SIG-M5 treated with dmso at 0.1 percent for 504 hours (cell line): ENCODE measurements around the gene CD79B.

ENCODE experiments used
- DNase-seq: peaks from one replicate; lab custom pipeline; 2025; ENCODE audit not compliant: unreplicated experiment; lab: John Stamatoyannopoulos, UW

The CD79B gene

GRCh38 chr17:63931981-63932561 lies at the start of gene CD79B:
TSS of gene CD79B (minus strand) at chr17:63932331. CDS start at chr17:63932261, 70 bp downstream.
- DNase-seq, result no peak

DNA sequence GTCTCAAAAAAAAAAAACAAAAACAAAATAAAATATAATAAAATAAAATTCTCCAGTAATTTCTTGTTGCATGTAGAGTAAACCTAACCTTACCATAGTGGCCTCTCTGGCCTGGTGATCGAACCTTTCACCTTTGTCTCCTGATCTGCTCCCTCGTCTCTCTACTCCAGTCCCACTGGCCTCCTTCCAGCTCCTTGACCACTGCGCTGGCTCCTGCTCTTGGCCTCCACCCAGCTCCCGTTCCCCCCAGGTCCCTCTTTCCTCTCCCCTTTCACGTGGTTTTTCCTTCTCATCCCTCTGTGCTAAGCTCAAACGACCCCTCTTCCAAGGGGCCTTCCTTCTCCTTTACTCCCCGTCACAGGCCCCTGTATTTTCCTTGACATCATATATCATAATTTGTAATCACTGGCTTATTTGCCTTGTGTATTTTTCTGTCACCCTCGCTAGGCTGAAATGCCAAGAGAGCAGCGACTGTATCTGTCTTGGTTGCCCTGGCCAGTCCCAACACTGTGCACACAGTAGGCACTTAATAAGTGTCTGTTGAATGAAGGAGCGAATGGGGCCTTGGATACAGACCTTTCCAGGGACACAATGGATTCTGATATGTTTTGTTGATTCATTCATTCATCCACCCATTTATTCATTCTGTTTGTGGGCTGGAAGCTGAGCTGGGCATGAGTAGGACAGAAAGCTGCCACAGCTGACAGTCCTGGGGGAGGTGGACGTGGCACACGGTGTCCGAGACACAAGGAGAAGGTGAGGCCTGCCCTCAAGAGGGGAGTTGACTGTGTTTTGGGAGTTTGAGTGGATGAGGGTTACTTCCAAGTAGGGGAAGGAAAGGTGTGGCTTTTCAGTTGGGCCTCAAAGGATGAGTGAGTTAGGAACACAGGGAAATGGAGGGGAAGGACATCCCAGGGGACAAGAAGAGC lies 46.4 kb upstream of the CD79B start:
- DNase-seq, result no peak

DNA sequence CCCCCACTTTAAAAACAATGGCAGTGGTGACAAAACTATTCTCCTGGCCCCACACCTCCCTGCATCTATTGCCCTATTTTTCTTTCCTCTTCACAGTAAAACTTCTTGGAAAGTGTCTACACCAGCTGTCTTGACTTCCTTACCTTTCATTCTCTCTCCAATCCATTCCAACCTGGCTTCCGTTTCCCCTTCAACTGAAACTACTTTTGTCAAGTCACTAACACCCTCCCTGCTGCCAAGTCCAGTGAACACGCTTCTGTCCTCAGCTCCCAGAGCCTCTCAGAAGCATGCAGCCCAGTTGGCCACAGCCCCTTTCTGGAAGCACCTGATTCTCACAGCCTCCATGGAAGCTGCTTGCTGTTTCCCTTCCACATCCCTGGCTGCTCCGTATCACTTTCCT lies 44.6 kb upstream of the CD79B start:
- no peak for DNase-seq

DNA sequence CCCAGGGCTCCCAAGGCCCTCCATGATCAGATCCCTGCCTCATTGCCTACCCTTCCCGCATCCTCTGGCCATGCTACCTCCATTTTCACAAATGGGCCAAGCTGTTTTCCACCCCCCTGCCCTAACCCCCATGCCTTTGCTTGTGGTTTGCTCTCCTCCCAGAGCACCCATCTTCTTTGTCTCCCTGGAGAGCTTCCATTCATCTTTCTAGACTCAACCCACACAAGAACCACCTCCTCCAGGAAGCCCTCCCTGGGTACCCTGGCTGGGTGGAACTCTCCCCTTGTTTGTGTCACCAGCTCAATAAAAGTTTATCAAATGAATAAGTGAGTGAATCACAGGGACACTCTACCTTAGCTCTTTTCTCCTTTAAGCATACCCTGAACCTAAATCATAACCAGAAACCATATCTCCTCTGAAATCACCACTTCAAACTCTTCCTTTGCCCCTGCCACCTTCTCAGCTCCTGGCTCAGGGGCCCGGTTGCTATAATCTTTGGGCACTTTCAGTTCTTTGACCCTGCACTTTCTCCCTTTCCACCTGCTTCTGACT lies 43.5 kb upstream of the CD79B start:
- no peak for DNase-seq

DNA sequence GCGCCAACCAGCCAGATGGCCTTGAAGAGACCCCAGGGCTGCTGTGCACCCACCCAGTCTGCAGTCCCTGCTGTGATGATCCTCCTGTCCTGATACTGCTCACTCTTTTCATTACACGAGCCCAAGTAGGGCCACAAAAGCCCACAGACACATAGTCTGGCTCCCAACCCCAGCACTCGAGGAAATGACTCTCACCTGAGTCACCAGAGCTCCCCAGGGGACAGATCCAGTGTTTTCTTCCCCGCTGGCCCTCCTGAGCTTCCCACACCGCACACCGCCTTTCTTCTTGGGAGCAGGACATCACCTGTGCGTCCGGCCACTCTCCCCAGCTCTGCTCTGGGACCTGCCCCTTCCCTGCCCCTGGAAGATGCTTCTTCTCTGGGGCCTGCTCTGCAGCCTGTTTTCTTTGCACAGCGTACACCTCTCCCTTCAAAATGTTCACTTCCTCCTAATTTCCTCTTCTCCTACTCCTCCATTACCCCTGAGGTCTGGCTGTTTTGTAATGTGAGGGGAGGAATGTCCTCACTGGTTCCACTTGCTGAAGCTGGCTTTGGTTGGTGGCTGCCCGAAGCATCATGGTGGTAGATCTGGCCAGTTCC lies 42.6 kb upstream of the CD79B start:
- DNase-seq, result no peak

- peak; percentile 11 for DNase-seq
These were observed 41.9 kb upstream of the CD79B start for GRCh38 chr17:63973930-63974593.

DNA sequence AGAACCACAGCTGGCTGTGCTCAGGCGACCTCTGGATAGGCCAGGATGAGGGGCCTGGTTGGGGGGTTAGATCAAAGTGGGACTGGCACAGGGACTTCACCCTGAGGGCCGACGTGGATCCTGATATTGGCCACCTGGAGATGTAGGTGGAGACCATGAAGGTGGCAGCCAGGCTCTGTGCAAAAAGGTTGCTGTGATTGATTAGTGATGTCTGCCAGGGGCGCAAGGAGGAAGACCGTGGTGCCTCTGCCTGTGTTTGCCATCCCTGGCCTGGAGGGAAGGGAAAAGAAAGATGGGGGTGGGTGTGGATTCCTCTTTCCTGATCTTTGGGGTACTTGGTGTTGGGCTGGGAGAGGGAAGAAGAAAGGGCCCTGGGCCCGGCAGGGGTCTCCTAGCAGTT lies 41.1 kb upstream of the CD79B start:
- DNase-seq, result no peak

DNA sequence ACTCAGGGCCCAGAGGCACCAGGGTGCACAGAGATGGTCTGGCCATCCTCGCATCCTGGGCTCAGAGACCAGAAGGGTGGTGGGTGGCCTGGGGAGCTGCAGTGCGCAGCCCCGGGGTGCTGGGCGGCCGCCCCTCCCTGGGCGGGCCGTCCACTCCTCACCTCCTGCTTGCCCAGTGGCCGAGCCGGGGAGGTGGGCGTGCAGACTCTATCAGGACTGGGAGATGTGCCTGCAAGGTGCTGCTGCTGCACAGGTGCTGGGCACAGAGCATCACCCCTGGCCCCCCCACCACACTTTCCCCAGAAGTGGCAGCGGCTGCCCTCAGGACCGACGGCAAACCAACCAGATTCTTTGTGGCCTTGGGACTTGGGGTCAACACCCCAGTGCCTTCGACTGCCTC lies 40.7 kb upstream of the CD79B start, which contains the start of gene SCN4A:
Gene SCN4A (minus strand): TSS at position 123 of the 400 bp plus-strand sequence. CDS start 77 bp downstream, at position 46.
- no peak for DNase-seq

- no peak for DNase-seq
These were observed 37.1 kb upstream of the CD79B start for GRCh38 chr17:63969278-63969677.

- DNase-seq, result no peak
These were observed 35.8 kb upstream of the CD79B start for GRCh38 chr17:63967953-63968352.

DNA sequence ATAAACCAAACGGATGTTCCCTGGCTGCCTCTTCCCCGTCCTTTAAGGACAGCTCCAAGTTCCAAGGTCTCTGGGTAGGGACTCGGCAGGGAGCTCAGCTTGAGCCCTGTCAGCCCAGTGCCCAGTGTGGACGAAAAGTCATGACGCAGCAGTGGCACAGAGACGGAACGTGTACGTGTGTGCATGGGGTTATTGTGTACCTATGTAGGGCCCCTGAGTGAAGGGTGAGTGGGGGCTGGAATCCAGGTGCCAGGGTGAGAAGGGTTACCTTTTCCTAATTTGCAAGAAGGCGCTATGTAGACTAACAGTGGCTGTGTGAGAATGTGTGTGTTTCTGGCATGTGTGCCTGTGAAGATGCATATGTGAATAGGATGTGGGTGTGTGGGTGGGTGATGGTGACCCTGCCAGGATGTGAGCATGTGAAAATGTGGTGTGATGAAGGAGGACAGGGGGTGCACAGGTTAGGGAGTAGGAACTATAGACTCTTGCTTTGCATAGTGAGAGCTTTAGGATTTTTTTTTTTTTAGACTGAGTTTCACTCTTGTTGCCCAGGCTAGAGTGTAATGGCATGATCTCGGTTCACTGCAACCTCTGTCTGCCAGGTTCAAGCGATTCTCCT lies 34.6 kb upstream of the CD79B start:
- DNase-seq, result no peak

GRCh38 chr17:63963123-63963522 lies 31.0 kb upstream of the CD79B start:
- no peak for DNase-seq

GRCh38 chr17:63962298-63962744 lies 30.2 kb upstream of the CD79B start:
- no peak for DNase-seq

- peak; percentile 97 for DNase-seq
These were observed 29.5 kb upstream of the CD79B start for GRCh38 chr17:63961355-63962212.

DNA sequence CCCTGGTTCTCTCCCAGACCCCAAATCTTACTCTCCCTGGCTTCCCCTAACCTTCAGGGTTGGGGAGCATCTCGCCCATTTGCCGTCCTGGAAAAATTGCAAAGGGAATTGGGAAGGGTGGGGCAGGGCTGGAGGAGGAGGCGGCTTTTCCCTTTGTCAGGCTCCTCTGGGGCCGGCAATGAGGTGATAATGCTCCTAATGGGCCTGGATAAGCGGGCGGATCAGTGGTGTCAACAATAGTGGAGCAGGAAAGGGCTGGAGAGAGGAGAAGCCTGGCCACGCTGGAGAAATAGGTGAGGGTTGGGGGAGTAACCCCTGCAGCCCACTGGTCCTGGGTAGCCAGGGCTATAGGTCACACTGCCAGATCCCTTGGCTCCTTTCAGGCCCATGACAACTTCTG lies 28.3 kb upstream of the CD79B start:
- no peak for DNase-seq

DNA sequence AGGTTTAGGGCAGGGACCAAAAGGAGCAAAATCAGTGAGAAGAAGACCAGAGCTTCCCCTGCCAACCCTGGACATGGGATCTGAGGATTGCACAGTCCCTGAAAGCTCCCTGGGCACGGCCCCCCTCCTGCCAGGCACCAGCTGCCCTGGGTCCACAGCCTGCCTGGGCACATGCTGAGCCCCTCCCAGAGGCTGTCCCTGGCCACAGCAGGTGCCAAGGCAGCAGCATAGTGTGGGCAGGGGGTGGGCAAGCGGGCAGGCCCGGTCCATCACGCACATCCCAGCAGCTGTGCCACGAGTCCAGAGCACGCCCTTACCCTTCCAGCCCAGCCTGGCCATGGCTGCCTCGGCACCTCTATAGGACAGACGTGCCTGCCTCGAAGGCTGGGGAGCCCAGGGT lies 27.9 kb upstream of the CD79B start:
- DNase-seq, result no peak

GRCh38 chr17:63956296-63956920 lies 24.3 kb upstream of the CD79B start:
- no peak for DNase-seq

DNA sequence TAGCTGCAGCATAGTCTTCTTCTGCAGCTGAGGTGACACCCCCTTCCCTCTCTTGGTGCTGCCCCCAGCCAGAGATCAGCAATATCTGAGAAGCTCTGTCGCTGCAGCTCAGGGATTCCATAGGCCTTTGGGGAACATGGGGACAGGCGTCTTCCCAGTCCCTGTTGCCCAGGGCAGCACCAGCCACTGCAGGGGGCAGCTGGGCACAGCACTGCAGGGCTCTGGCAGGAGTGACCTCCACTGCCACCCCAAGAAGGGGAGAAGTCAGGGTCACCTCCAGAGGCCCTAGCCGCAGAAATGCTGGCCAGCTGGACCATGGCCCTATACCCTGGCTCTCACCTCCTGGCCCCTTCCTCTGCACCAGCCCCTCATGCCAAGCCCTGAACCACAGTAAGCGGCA lies 23.7 kb upstream of the CD79B start:
- DNase-seq, result no peak

GRCh38 chr17:63955232-63955631 lies 23.1 kb upstream of the CD79B start:
- DNase-seq, result no peak
